Sigmoid colon (tissue), 7 donors: ENCODE data around the gene ZER1. TPM values are rescaled to one million over a fixed set of nuclear protein-coding genes. Genes with fewer than 3 reads are reported as not detected.

Experiments used
- DNase-seq: peaks from one replicate; pipeline ENCODE4 v3.0.0-alpha.2; 2019
- H3K27ac ChIP-seq, 4 donors: fragments of 200-600 bp; sonication (generic); one replicate each; pipeline ENCODE4 v1.5.1; 2016 to 2019; ENCODE audit warnings: mild to moderate bottlenecking in 1 of 4
- H3K27me3 ChIP-seq, 3 donors: fragments of 200-600 bp; sonication (generic); one replicate each; pipeline ENCODE4 v1.5.1; 2019; ENCODE audit warnings: mild to moderate bottlenecking in 1 of 3
- H3K36me3 ChIP-seq, 4 donors: fragments of 200-600 bp; sonication (generic); one replicate each; pipeline ENCODE4 v1.5.1; 2016 to 2019
- H3K4me1 ChIP-seq, 4 donors: fragments of 200-600 bp; sonication (generic); one replicate each; pipeline ENCODE4 v1.5.1; 2017 to 2019
- H3K4me3 ChIP-seq, 4 donors: fragments of 200-600 bp; sonication (generic); one replicate each; pipeline ENCODE4 v1.5.1; 2017 to 2019; ENCODE audit warnings: mild to moderate bottlenecking in 2 of 4, moderate library complexity in 1 of 4
- H3K9me3 ChIP-seq, 4 donors: fragments of 200-600 bp in 3 of 4; sonication (generic) in 3 of 4; one replicate each; pipeline versions ENCODE4 v1.5.1 to v1.6.1; 2013 to 2019
- CTCF ChIP-seq, 4 experiments: fragments of 450-650 bp in 3 of 4; fragments of 200-600 bp in 1 of 4; IDR thresholded peaks; one replicate each; pipeline ENCODE4 v1.5.1; 2016 to 2019; ENCODE audit warnings: antibody characterized with exemption in 4 of 4, mild to moderate bottlenecking in 3 of 4, moderate library complexity in 2 of 4
- EP300 ChIP-seq, 4 donors: sonication (generic); formaldehyde crosslinking; IDR thresholded peaks; one replicate each; pipeline ENCODE4 v1.6.1; 2017; ENCODE audit warnings: antibody characterized with exemption in 4 of 4
- POLR2A ChIP-seq, 2 donors: fragments of 450-650 bp; IDR thresholded peaks; one replicate each; pipeline ENCODE4 v1.6.1; 2016; ENCODE audit warnings: antibody characterized with exemption in 2 of 2, mild to moderate bottlenecking in 2 of 2, moderate library complexity in 2 of 2
- POLR2AphosphoS5 ChIP-seq, 4 donors: sonication (generic); formaldehyde crosslinking; IDR thresholded peaks; one replicate each; pipeline ENCODE4 v1.6.1; 2017; ENCODE audit warnings: antibody characterized with exemption in 4 of 4
- WGBS, 2 donors: extraction: QIAGEN DNeasy Blood & Tissue Kit; methylation state at CpG; one replicate each; pipeline ENCODE4 v1.1.7; 2013; 5-methylcytosine and 5-hydroxymethylcytosine counted together
- intact Hi-C: fragments of 100-400 bp; cut with DNase I; formaldehyde crosslinking; loops from one replicate; pipeline ENCODE4 v1.15.1; 2023
- polyA plus RNA-seq, 3 donors: library from polyadenylated mRNA; stranded (reverse); fragments of 200-250 nt; gene quantifications; one replicate each; pipeline ENCODE4 v1.2.3, GENCODE V29; 2013
- total RNA-seq, 4 donors: library from RNA; depleted of rRNA; stranded (reverse); fragments of >200 nt; gene quantifications; one replicate each; pipeline ENCODE4 v1.1.0, GENCODE V29; 2016
- donor health status: healthy with polysubstance abuse.
- donor health status: Bipolar disorder and iron deficiency.
- donor health status: healthy.

ZER1 gene
- total and polyA plus RNA-seq, 7 donors, result 30.0 to 65.4 (median 41.6) TPM

GRCh38 chr9:128723352-128723865, 48.3 kb downstream of the ZER1 start:
- DNase-seq, result no peak
- no peaks in the 10 kb centered on the region for H3K9me3 ChIP-seq
- intact Hi-C loops, result no loop called here
- no peaks in the 10 kb centered on the region for H3K27me3 ChIP-seq
- H3K36me3 ChIP-seq, result peaks cover 0 to 6% (median 0%) of the 10 kb centered on the region in 4 donors
- peak overlapping the region; percentile 40 to 74 (median 64) for H3K4me3 ChIP-seq
- TF ChIP-seq EP300 (IDR thresholded peaks at IDR 0.05), result no peak
- TF ChIP-seq CTCF (IDR thresholded peaks at IDR 0.05), result no peak
- no peak for TF ChIP-seq POLR2AphosphoS5 (IDR thresholded peaks at IDR 0.05)
- no peak for TF ChIP-seq POLR2A (IDR thresholded peaks at IDR 0.05)
- peak overlapping the region; percentile 77 to 86 (median 82) for H3K27ac ChIP-seq
- WGBS, 2 donors, result 21 to 31% methylated on average over 7 of the region's 7 CpGs
- peaks cover 0 to 16% (median 10%) of the 10 kb centered on the region in 4 donors for H3K4me1 ChIP-seq

- Histone ChIP-seq H3K36me3 (no peaks in the 10 kb centered on the region), H3K27ac (peak overlapping the region in 3 of 4 donors; percentile 81 to 86 (median 83)), H3K4me1 (peaks cover 0 to 16% (median 10%) of the 10 kb centered on the region in 4 donors), H3K4me3 (no peak overlapping the region), H3K9me3 (no peaks in the 10 kb centered on the region), H3K27me3 (no peaks in the 10 kb centered on the region)
- DNase-seq, result no peak
- intact Hi-C loops, result no loop called here
- WGBS, 2 donors, result 66 to 71% methylated on average over 9 of the region's 9 CpGs
- TF ChIP-seq EP300 (IDR thresholded peaks at IDR 0.05), result no peak
Measured at GRCh38 chr9:128722380-128723351, 49.1 kb downstream of the ZER1 start.

- intact Hi-C loops, result no loop called here
- no peak overlapping the region for H3K4me3 ChIP-seq
- H3K4me1 ChIP-seq, result peaks cover 0 to 16% (median 10%) of the 10 kb centered on the region in 4 donors
- TF ChIP-seq POLR2AphosphoS5 (IDR thresholded peaks at IDR 0.05) (no peak), POLR2A (IDR thresholded peaks at IDR 0.05) (no peak), CTCF (IDR thresholded peaks at IDR 0.05) (no peak), EP300 (IDR thresholded peaks at IDR 0.05) (no peak)
- no peak for DNase-seq
- H3K36me3 ChIP-seq, result no peaks in the 10 kb centered on the region
- H3K27me3 ChIP-seq, result no peaks in the 10 kb centered on the region
- H3K27ac ChIP-seq, result no peak overlapping the region
- H3K9me3 ChIP-seq, result no peaks in the 10 kb centered on the region
- 92 to 94% methylated on average over 18 of the region's 18 CpGs for WGBS, 2 donors
Measured at GRCh38 chr9:128721487-128722010, 50.2 kb downstream of the ZER1 start.

GRCh38 chr9:128720841-128721486, 50.8 kb downstream of the ZER1 start:
- WGBS, 2 donors, result 89 to 92% methylated on average over 22 of the region's 22 CpGs
- H3K36me3 ChIP-seq, result no peaks in the 10 kb centered on the region
- TF ChIP-seq POLR2AphosphoS5 (IDR thresholded peaks at IDR 0.05), result no peak
- no peak for TF ChIP-seq EP300 (IDR thresholded peaks at IDR 0.05)
- no peak overlapping the region for H3K4me3 ChIP-seq
- DNase-seq, result no peak
- intact Hi-C loops, result no loop called here
- H3K4me1 ChIP-seq, result peaks cover 0 to 16% (median 10%) of the 10 kb centered on the region in 4 donors
- H3K27ac ChIP-seq, result no peak overlapping the region
- H3K27me3 ChIP-seq, result no peaks in the 10 kb centered on the region
- H3K9me3 ChIP-seq, result no peaks in the 10 kb centered on the region

- no peak overlapping the region for H3K27ac ChIP-seq
- WGBS, 2 donors, result 88 to 92% methylated on average over 30 of the region's 30 CpGs
- no peaks in the 10 kb centered on the region for H3K27me3 ChIP-seq
- DNase-seq, result no peak
- peaks cover 0 to 16% (median 10%) of the 10 kb centered on the region in 4 donors for H3K4me1 ChIP-seq
- TF ChIP-seq CTCF (IDR thresholded peaks at IDR 0.05) (no peak), POLR2AphosphoS5 (IDR thresholded peaks at IDR 0.05) (no peak), EP300 (IDR thresholded peaks at IDR 0.05) (no peak), POLR2A (IDR thresholded peaks at IDR 0.05) (no peak)
- H3K9me3 ChIP-seq, result no peaks in the 10 kb centered on the region
- intact Hi-C loops, result no loop called here
- H3K4me3 ChIP-seq, result no peak overlapping the region
- H3K36me3 ChIP-seq, result no peaks in the 10 kb centered on the region
Measured at GRCh38 chr9:128719919-128720605, 51.7 kb downstream of the ZER1 start.
